MG63 (cell line): ENCODE measurements around the gene TPSG1. TPM values are rescaled to one million over a fixed set of nuclear protein-coding genes. Genes with fewer than 3 reads are reported as not detected.
"Not testable (repeated sequence)": the region's sequence is repeated elsewhere in the genome, so short reads cannot be mapped to it uniquely, and the experiment has no call there.

Source experiments
- DNase-seq: peaks from one replicate; pipeline ENCODE4 v3.0.0-alpha.2; 2020
- H3K27me3 ChIP-seq: fragments of 250-450 bp; sonication (Bioruptor Pico); 2 replicates; pipeline ENCODE4 v1.5.1; 2020; ENCODE audit warnings: mild to moderate bottlenecking, moderate library complexity
- H3K36me3 ChIP-seq: fragments of 250-450 bp; sonication (Bioruptor Pico); 2 replicates; pipeline ENCODE4 v1.5.1; 2020; ENCODE audit warnings: mild to moderate bottlenecking, moderate library complexity
- H3K4me3 ChIP-seq: fragments of 250-450 bp; sonication (Bioruptor Pico); 2 replicates; pipeline ENCODE4 v1.5.1; 2020; ENCODE audit warnings: mild to moderate bottlenecking, moderate library complexity
- H3K9me3 ChIP-seq: fragments of 250-450 bp; sonication (Bioruptor Pico); 2 replicates; pipeline ENCODE4 v1.5.1; 2020; ENCODE audit warnings: mild to moderate bottlenecking, moderate library complexity
- total RNA-seq: library from RNA; depleted of rRNA; stranded (reverse); fragments of >200 nt; shearing (Covaris generic); gene quantifications from 2 replicates; pipeline ENCODE4 v1.2.3, GENCODE V29; 2014; ENCODE audit warnings: low replicate concordance

TPSG1 gene
- total RNA-seq, 1 experiment from 2014 or later, result 1.7 TPM

- H3K4me3 ChIP-seq, result no peak overlapping the region
- H3K27me3 ChIP-seq, result no peaks in the 10 kb centered on the region; the same call in 1 of the 2 replicates
- H3K36me3 ChIP-seq, result no peaks in the 10 kb centered on the region
- DNase-seq, result no peak
- no peaks in the 10 kb centered on the region for H3K9me3 ChIP-seq
Measured at GRCh38 chr16:1212616-1213194, 12.4 kb downstream of the TPSG1 start.

GRCh38 chr16:1211451-1212268 is 13.4 kb downstream of the TPSG1 start:
- DNase-seq, result no peak
- Histone ChIP-seq H3K9me3 (no peaks in the 10 kb centered on the region), H3K27me3 (no peaks in the 10 kb centered on the region; the same call in 1 of the 2 replicates), H3K36me3 (no peaks in the 10 kb centered on the region), H3K4me3 (no peak overlapping the region)

GRCh38 chr16:1210461-1210860 is 14.6 kb downstream of the TPSG1 start:
- Histone ChIP-seq H3K36me3 (no peaks in the 10 kb centered on the region), H3K4me3 (no peak overlapping the region), H3K27me3 (no peaks in the 10 kb centered on the region; the same call in 1 of the 2 replicates), H3K9me3 (no peaks in the 10 kb centered on the region)
- no peak for DNase-seq

GRCh38 chr16:1209081-1209480 is 16.0 kb downstream of the TPSG1 start:
- no peaks in the 10 kb centered on the region for H3K9me3 ChIP-seq

GRCh38 chr16:1208239-1208830 is 16.7 kb downstream of the TPSG1 start:
- no peak for DNase-seq
- no peak overlapping the region for H3K4me3 ChIP-seq
- H3K36me3 ChIP-seq, result no peaks in the 10 kb centered on the region
- no peaks in the 10 kb centered on the region for H3K9me3 ChIP-seq
- peaks cover 2% of the 10 kb centered on the region; the same call in 1 of the 2 replicates for H3K27me3 ChIP-seq

More at GRCh38 chr16:1209081-1209480, 16.0 kb downstream of the TPSG1 start:
- no peaks in the 10 kb centered on the region for H3K36me3 ChIP-seq
- H3K27me3 ChIP-seq, result peaks cover 2% of the 10 kb centered on the region; the same call in 1 of the 2 replicates
- DNase-seq, result no peak
- no peak overlapping the region for H3K4me3 ChIP-seq

GRCh38 chr16:1206786-1207185 is 18.3 kb downstream of the TPSG1 start:
- no peak for DNase-seq
- Histone ChIP-seq H3K9me3 (no peaks in the 10 kb centered on the region), H3K4me3 (no peak overlapping the region), H3K27me3 (peaks cover 2% of the 10 kb centered on the region; the same call in 1 of the 2 replicates), H3K36me3 (no peaks in the 10 kb centered on the region)

- no peak for DNase-seq
- H3K4me3 ChIP-seq, result no peak overlapping the region
- H3K36me3 ChIP-seq, result no peaks in the 10 kb centered on the region
- H3K9me3 ChIP-seq, result no peaks in the 10 kb centered on the region
- H3K27me3 ChIP-seq, result peaks cover 2% of the 10 kb centered on the region; the same call in 1 of the 2 replicates
Measured at GRCh38 chr16:1206326-1206725, 18.7 kb downstream of the TPSG1 start.

- Histone ChIP-seq H3K9me3 (no peaks in the 10 kb centered on the region), H3K36me3 (no peaks in the 10 kb centered on the region), H3K4me3 (no peak overlapping the region), H3K27me3 (peaks cover 2% of the 10 kb centered on the region; the same call in 1 of the 2 replicates)
- DNase-seq, result no peak
Measured at GRCh38 chr16:1204933-1205332, 20.1 kb downstream of the TPSG1 start.

GRCh38 chr16:1202274-1202673 is 22.8 kb downstream of the TPSG1 start:
- no peak for DNase-seq
- Histone ChIP-seq H3K27me3 (peaks cover 2% of the 10 kb centered on the region; the same call in 1 of the 2 replicates), H3K36me3 (no peaks in the 10 kb centered on the region), H3K4me3 (no peak overlapping the region), H3K9me3 (no peaks in the 10 kb centered on the region)

- H3K27me3 ChIP-seq, result peaks cover 2% of the 10 kb centered on the region; the same call in 1 of the 2 replicates
- no peak overlapping the region for H3K4me3 ChIP-seq
- no peak for DNase-seq
- H3K9me3 ChIP-seq, result no peaks in the 10 kb centered on the region
- no peaks in the 10 kb centered on the region for H3K36me3 ChIP-seq
Measured at GRCh38 chr16:1201444-1201843, 23.6 kb downstream of the TPSG1 start.

- peaks cover 2% of the 10 kb centered on the region; the same call in 1 of the 2 replicates for H3K27me3 ChIP-seq
- H3K36me3 ChIP-seq, result no peaks in the 10 kb centered on the region
- no peak overlapping the region for H3K4me3 ChIP-seq
- no peaks in the 10 kb centered on the region for H3K9me3 ChIP-seq
- no peak for DNase-seq
Measured at GRCh38 chr16:1200014-1200627, 24.9 kb downstream of the TPSG1 start.

- Histone ChIP-seq H3K9me3 (no peaks in the 10 kb centered on the region), H3K4me3 (no peak overlapping the region), H3K36me3 (no peaks in the 10 kb centered on the region), H3K27me3 (no peaks in the 10 kb centered on the region)
- DNase-seq, result no peak
Measured at GRCh38 chr16:1199347-1200013, 25.6 kb downstream of the TPSG1 start.

- DNase-seq, H3K9me3 ChIP-seq, H3K27me3 ChIP-seq, H3K4me3 ChIP-seq, H3K36me3 ChIP-seq: not testable (repeated sequence)
Measured at GRCh38 chr16:1198671-1199346, 26.3 kb downstream of the TPSG1 start.

GRCh38 chr16:1198194-1198593 is 26.9 kb downstream of the TPSG1 start:
- H3K4me3 ChIP-seq, result no peak overlapping the region
- H3K27me3 ChIP-seq, result no peaks in the 10 kb centered on the region
- DNase-seq, result no peak
- no peaks in the 10 kb centered on the region for H3K36me3 ChIP-seq
- no peaks in the 10 kb centered on the region for H3K9me3 ChIP-seq

GRCh38 chr16:1197237-1197866 is 27.7 kb downstream of the TPSG1 start:
- H3K36me3 ChIP-seq, result no peaks in the 10 kb centered on the region
- no peaks in the 10 kb centered on the region for H3K9me3 ChIP-seq
- DNase-seq, result no peak
- no peak overlapping the region for H3K4me3 ChIP-seq
- H3K27me3 ChIP-seq, result no peaks in the 10 kb centered on the region

- no peak for DNase-seq
- no peak overlapping the region for H3K4me3 ChIP-seq
- no peaks in the 10 kb centered on the region for H3K36me3 ChIP-seq
- no peaks in the 10 kb centered on the region for H3K9me3 ChIP-seq
- H3K27me3 ChIP-seq, result no peaks in the 10 kb centered on the region
Measured at GRCh38 chr16:1196494-1196893, 28.6 kb downstream of the TPSG1 start.
